Measurements from ENCODE around the gene WNT2.

WNT2 gene

DNA sequence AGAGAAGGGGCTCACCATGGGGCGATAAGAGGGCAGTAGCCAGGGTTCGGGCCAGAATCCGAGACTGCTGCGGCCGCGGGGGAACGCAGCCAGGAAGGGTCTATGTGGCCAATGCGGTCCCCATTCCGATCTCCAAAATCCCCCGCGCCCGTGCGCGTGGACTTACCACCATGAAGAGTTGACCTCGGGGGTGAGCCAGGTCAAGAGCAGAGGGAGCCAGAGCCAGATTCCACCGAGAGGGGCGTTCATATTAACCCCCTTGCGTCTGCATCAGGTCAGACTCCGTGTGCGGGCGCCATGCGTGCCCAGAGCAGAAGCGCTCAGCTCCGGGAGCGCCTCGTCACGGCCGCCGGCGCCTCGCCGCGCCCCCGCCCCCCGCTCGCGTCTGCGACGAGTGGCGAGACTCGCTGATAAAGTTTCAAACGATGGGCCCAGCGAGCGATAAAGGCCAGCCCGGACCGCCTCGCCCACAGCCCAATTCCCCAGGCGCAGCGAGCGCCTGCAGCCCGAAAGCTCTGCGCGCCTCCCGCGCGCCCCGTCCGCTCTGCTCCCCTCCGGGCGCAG is at the start of gene WNT2:
WNT2 (minus strand) TSS at position 318 of the 564 bp plus-strand sequence; CDS start at position 249, 69 bp downstream.
- DNase-seq = no peak

GRCh38 chr7:117372073-117372472 is 49.2 kb upstream of the WNT2 start:
- DNase-seq = no peak

DNA sequence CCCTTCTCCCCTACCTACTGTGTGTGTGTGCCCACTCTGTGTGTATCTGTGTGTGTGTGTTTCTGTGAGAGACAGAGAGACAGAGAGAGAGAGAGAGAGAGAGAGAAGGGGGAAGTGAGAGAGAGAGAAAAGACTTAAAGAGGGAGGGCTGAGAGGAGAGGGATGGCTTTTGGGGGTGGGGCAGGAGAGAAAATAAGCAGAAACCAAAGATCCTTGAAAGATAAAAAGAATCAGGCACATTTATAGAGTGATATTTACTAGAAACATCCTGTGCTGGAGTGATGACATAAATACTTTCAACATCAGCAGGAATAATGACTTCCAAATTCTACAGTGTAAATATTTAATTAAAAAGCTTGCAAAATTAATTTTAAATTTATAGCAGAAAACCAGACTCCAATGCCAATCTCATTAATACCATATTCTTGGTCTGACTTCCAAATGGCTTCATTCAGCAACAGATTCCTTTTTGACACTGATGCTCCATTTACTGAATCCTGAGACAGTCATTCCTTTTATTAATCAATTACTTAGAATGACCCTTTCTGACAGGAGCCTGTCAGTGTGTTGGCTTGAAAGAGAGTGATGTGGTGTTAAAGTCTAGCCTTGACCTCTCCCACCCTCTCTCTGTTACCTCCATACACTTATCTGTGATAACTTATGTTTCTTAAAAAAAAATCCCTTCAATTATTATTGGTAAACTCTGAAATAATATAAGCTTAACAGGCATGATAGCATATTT is 41.7 kb upstream of the WNT2 start:
- no peak for DNase-seq

DNA sequence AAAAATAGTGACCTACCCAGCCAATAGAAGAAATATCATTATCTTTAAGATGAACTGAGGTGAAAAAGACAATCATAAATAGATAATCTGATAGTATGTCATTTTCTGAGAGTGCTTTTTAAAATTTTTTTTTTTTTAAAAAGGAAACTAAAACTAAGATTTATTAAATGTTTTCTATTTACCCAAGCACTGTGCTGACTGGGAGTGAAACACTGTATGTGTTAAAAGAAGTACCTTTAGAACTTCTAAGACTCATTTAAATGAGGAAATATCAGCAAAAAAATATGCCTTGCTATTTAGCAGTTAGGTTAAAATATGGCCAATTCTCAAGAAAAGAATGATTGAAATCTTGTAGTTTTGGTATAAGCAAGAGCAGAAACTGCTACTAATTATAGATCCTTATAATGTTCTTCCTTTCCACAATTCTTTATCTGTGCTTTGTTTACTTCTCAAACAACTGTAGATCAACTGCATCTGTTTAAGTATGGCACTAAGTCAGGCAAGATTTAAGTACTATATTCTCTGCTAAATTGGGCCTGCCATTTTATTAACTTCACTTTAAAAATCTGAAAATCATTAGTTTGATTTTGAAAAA is 39.5 kb upstream of the WNT2 start:
- DNase-seq = no peak

DNA sequence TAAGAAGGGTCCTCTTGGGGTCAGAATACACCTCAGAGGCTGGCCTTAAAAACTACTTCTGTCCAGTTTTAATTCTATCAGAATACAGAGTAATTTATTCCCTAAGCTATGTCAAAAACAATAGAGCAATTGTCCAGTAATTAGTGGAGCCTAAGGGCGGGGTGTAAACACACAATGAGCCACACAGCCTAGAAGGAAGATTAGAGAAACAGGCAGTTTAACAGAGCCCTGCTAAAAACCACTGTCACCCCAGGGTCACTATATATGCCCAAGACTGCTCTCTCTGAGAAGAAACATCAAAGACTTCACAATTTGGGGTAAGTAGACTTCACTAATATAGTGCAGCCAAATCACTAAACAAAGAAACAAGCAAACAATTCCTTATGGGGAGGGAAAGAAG is 27.2 kb upstream of the WNT2 start:
- DNase-seq = no peak

GRCh38 chr7:117349570-117349969 is 26.7 kb upstream of the WNT2 start:
- no peak for DNase-seq

DNA sequence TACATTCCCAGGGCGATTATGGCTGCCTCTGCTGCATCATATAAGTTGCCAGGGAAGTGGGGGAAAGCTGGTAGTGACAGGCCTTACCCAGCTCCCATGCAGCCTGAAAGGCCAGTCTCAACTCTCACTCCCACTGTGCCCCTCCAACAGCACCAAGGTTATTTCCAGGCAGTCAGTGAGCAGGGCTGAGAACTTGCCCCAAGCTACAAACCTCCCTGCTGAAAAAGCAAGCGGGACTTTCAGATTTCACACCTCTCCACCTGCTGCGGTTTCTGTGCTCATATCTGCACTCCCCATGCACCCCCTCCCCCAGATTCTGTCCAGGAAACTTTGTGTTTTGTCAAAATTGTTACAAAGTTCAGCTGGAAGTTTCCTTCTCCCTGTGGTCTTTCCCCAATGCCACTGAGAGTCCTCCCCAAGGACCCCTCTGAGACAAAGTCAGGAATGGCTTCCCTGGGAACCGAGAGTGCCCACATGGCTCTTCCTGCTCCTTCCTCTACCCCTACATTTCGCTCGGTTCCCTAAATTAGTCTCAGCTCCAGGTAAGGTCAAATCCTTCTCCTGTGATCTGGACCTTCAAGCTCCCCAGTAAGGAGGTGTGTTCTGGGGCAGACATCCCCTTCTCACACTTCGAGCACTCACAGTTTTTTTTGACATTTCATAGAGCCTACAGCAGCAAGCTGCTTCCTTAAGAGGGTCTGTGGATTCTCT is 25.3 kb upstream of the WNT2 start:
- no peak for DNase-seq

DNA sequence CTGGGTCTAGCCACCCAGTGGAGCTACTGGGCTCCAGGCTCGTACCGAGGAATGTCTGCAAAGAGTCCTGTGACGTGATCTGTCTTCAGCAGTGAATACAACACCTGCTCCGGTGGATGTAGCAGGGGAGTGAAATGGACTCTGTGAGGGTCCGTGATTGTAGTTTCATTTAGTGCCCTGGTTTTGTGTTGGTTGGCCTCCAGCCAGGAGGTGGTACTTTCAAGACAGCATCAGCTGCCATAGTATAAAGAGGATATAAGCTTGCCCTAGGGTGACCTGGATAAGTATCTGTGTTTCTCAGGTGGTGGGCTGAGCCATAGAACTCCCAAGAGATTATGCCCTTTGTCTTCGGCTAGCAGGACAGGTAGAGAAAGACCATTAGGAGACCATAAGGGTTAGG is 24.6 kb upstream of the WNT2 start:
- DNase-seq = no peak

GRCh38 chr7:117346161-117346560 is 23.3 kb upstream of the WNT2 start:
- DNase-seq = no peak

DNA sequence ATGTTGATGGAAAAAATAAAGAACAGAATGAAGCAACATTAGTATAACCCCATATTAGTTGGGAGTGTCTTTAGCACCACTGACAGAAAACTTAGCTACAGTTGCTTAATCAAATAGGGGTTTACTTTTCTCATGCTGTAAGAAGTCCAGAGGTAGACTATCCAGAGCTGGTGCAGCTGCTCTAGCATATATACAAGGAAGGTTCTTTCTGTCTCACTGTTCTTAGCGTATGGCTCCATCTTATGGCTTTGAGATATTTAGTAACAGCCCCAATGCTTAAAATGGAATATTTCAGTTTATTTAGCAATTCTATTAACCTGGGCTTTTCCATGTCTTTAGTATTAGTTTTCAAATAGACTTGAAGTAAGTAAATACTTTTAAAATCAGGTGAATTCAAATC is 15.2 kb upstream of the WNT2 start:
- no peak for DNase-seq

DNA sequence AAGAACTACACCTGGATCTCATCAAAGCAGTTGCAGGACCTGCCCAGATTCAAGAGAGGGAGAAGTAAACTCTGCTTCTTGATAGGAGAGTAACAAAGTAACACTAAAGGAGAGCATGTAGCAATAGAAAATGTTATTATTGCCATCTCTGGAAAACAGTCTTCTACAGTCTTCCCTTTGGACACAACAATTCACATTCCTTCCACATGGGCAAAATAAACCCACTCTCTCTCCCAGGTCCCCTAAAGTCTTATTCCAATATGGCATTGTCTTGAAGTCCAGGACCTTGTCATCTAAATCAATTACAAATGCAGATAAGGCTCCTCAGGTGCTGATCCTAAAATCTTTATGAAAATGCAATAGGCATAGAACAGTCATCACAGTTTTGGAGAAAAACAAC is 10.3 kb upstream of the WNT2 start:
- no peak for DNase-seq

DNA sequence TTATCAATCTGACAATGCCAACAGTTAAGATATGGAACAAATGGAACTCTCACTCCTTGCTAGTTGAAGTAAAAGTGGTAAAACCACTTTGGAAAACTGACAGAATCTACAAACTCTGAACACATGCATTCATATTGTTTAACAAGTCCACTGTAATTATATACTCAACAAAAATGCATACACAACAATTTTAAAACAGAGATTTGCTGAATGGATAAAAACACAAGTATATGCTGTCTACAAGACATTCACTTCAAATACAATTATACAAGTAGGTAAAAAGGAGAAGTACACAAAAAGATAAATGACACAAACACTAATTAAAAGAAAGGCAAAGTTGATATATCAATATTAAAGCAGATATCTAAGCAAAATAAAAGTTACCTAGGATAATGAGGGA is 9.2 kb upstream of the WNT2 start:
- DNase-seq = no peak

- DNase-seq = no peak
These were observed 3.0 kb upstream of the WNT2 start for GRCh38 chr7:117325836-117326235.

DNA sequence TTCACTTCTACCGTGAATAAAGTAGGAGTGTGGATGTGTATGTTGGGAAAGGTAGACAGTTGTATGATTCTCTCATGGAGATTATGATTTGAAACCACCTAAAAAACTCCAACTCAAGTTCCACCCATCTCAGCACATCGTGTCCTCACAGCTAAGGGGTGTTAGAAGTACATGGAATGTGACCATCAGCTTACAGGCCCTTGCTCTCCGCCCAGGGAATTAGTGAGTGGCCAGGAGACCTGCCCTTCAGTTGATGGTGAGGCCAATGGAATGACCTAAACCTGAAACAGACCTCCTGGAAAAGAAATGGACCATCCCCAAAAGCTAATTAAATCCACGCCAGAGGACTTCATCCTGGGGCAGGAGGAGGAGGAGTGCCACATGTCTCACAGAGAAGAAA is 2.1 kb upstream of the WNT2 start:
- DNase-seq = no peak

- no peak for DNase-seq
These were observed 1.2 kb upstream of the WNT2 start for GRCh38 chr7:117323851-117324711.

GRCh38 chr7:117323305-117323850 is 520 bp upstream of the WNT2 start:
- no peak for DNase-seq

- DNase-seq = no peak
These were observed 2.3 kb downstream of the WNT2 start for GRCh38 chr7:117320523-117320922.

DNA sequence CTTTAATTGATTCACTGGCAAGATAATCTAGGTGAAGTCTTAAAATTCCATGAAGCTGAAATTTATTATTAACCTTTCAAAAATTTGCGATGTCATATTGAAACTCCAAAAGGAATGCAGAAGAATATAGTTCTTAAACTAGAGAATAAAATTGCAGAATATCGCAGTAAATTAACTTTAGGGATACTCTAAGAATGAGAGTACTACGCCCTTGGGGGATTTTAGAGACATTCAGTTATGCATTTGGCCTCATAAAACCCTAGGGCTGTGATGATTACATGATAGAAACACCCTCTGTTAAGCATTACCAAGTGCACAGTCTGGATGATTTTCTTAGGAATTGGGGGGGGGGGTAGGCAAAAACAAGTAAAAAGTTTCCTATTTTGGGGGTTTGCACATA is 3.7 kb downstream of the WNT2 start:
- no peak for DNase-seq

DNA sequence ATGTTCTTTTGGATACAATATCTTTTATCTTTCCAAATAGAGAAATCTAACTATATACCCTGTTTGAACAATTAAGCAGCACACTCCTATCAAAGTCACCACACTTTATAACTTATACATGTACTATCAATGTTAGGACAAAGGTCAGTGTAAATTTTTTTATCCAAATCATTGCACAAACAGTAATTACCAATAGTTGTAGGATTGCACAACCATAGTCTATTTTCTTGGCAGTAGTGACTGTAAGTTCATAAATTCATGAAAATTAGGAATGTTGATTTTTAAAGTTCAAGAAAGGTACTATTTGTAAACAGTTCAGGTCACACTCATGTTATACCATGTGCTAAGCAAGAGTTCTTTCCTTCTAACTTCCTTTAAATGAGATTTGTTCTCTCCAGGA is 9.3 kb downstream of the WNT2 start:
- DNase-seq = no peak

GRCh38 chr7:117312593-117313580 is 10.0 kb downstream of the WNT2 start:
- no peak for DNase-seq

DNA sequence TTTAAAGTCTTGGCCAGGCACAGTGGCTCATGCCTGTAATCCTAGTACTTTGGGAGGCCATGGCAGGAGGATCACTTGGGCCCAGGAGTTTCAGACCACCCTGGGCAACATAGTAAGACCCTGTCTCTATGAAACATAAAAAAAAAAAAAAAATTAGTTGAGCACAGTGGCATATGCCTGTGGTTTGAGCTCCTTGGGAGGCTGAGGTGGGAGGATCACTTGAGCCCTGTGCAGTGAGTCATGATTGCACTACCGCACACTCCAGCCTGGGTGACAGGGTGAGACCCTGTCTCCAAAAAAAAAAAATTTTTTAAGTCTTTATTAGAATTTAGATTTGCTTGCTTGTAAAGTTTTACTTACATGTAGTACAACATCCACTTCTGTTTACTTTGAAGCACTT is 14.0 kb downstream of the WNT2 start:
- no peak for DNase-seq
